Fibroblast of lung (primary cell): Measurements from ENCODE around the gene CEP120. TPM values are rescaled to one million over a fixed set of nuclear protein-coding genes. Genes with fewer than 3 reads are reported as not detected.

Experiments
- DNase-seq, 2 donors: peaks; one replicate each; pipeline versions ENCODE4 v3.0.0 to v3.0.0-alpha.2; 2010; ENCODE audit warnings: low read depth in 2 of 2
- H2AFZ ChIP-seq: 2 replicates; pipeline ENCODE4 v1.5.1; 2012; ENCODE audit warnings: low read length, control low read depth, inconsistent platforms
- H3K27ac ChIP-seq: 2 replicates; pipeline ENCODE4 v1.5.1; 2011; ENCODE audit warnings: low read length, control low read depth; ENCODE audit not compliant: insufficient read depth
- H3K27me3 ChIP-seq: 2 replicates; pipeline ENCODE4 v1.5.1; 2011; ENCODE audit warnings: mild to moderate bottlenecking, low read length; ENCODE audit not compliant: control insufficient read depth, insufficient read depth
- H3K36me3 ChIP-seq: 2 replicates; pipeline ENCODE4 v1.5.1; 2011; ENCODE audit warnings: low read length; ENCODE audit not compliant: control insufficient read depth, insufficient read depth
- H3K4me1 ChIP-seq: 2 replicates; pipeline ENCODE4 v1.5.1; 2011; ENCODE audit warnings: low read length; ENCODE audit not compliant: control insufficient read depth, insufficient read depth; ENCODE audit errors: extremely low read depth
- H3K4me2 ChIP-seq: 2 replicates; pipeline ENCODE4 v1.5.1; 2011; ENCODE audit warnings: low read length, control low read depth; ENCODE audit not compliant: insufficient read depth; ENCODE audit errors: extremely low read depth
- H3K4me3 ChIP-seq, 4 experiments: fragments of 200-600 bp in 1 of 4; sonication (generic) in 1 of 4; replicated peaks in 1 of 4; 2 replicates each; pipeline ENCODE4 v1.5.1; 2011 to 2016; ENCODE audit warnings: low read length in 4 of 4, low read depth in 3 of 4, mild to moderate bottlenecking in 3 of 4, control low read depth in 2 of 4, inconsistent platforms in 1 of 4, mixed read lengths in 1 of 4; ENCODE audit not compliant: insufficient read depth in 1 of 4; ENCODE audit errors: control extremely low read depth in 1 of 4
- H3K79me2 ChIP-seq: 2 replicates; pipeline ENCODE4 v1.5.1; 2012; ENCODE audit warnings: mild to moderate bottlenecking, low read length, inconsistent platforms; ENCODE audit not compliant: control insufficient read depth, insufficient read depth
- H3K9ac ChIP-seq: 2 replicates; pipeline ENCODE4 v1.5.1; 2011; ENCODE audit warnings: mild to moderate bottlenecking, low read length, control low read depth; ENCODE audit not compliant: insufficient read depth
- H3K9me3 ChIP-seq: 2 replicates; pipeline ENCODE4 v1.5.1; 2012; ENCODE audit warnings: low read depth, low read length; ENCODE audit not compliant: control insufficient read depth, insufficient read depth
- H4K20me1 ChIP-seq: 2 replicates; pipeline ENCODE4 v1.5.1; 2011; ENCODE audit warnings: low read length; ENCODE audit not compliant: control insufficient read depth, insufficient read depth; ENCODE audit errors: extremely low read depth
- EZH2 ChIP-seq: IDR thresholded peaks from 2 replicates; pipeline ENCODE4 v1.5.1; 2012; ENCODE audit warnings: low read length, control low read depth, mild to moderate bottlenecking; ENCODE audit errors: missing control alignments
- polyA plus RNA-seq, 2 donors: library from polyadenylated mRNA; depleted of rRNA in 1 of 2; stranded (reverse) in 1 of 2; unstranded in 1 of 2; fragments of >200 nt; gene quantifications; 2 replicates each; pipeline ENCODE4 v1.2.1, GENCODE V29; 2011 to 2012; ENCODE audit warnings: missing spikeins in 1 of 2
- total RNA-seq: library from RNA; depleted of rRNA; stranded (reverse); fragments of >200 nt; gene quantifications from 2 replicates; pipeline ENCODE4 v1.2.1, GENCODE V29; 2014
- TF ChIP-seq, protein P1 (sequence below), 2 donors: IDR thresholded peaks in 1 of 2; conservative IDR thresholded peaks in 1 of 2; 1 replicate in 1 of 2; 2 replicates in 1 of 2; pipeline ENCODE4 v1.5.1; 2011 to 2012; ENCODE audit warnings: low read length in 2 of 2, control low read depth in 1 of 2, inconsistent platforms in 1 of 2, low read depth in 1 of 2, mild to moderate bottlenecking in 1 of 2

CEP120 gene
- total and polyA plus RNA-seq, 2 donors (not counting 1 experiment from before 2014, with no cell fraction given) = 14.8 to 22.3 TPM

DNA sequence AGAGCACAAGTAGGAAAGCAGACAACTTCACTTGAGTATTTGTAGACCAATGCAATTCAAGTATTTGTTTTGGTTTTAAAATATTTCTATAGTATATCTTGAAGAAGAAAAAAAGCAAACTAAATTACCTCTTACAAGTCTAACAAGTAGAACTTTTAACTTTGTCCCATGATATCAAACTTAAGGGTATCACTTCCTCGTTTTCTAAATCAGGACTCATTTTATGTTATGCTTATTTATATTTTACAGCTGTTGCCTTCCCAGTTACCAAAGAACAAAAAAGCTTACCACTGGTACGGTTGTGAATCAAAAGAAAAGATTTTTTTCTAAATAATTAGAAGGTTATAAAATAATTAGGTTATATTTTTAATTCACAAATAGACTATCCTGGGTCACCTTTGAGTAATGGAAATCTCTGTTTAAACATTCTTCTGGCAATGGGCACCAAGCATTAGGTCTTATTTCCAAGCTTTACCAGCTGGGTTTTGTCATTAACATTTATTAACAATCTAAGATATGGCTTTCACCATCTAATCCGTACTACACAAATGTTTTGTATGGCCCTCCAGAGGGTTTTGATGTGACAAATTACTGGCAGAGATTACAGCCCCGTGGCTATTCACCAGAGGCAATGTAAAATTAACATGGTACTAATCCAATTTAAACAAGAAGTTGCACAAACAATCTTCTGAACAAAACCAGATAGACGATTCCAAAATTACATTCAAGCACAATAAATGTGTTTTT, 63.6 kb downstream of the CEP120 start:
- no peaks in the 10 kb centered on the region for H3K4me1 ChIP-seq
- no peak overlapping the region for H3K4me2 ChIP-seq
- no peak overlapping the region for H2AFZ ChIP-seq
- H3K9ac ChIP-seq = no peak overlapping the region
- H3K27me3 ChIP-seq = no peaks in the 10 kb centered on the region
- TF ChIP-seq EZH2 = no peak
- TF ChIP-seq, protein P1, sequence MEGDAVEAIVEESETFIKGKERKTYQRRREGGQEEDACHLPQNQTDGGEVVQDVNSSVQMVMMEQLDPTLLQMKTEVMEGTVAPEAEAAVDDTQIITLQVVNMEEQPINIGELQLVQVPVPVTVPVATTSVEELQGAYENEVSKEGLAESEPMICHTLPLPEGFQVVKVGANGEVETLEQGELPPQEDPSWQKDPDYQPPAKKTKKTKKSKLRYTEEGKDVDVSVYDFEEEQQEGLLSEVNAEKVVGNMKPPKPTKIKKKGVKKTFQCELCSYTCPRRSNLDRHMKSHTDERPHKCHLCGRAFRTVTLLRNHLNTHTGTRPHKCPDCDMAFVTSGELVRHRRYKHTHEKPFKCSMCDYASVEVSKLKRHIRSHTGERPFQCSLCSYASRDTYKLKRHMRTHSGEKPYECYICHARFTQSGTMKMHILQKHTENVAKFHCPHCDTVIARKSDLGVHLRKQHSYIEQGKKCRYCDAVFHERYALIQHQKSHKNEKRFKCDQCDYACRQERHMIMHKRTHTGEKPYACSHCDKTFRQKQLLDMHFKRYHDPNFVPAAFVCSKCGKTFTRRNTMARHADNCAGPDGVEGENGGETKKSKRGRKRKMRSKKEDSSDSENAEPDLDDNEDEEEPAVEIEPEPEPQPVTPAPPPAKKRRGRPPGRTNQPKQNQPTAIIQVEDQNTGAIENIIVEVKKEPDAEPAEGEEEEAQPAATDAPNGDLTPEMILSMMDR (conservative IDR thresholded peaks at IDR 0.05 in 1 of 2, IDR thresholded peaks at IDR 0.05 in 1 of 2; ENCODE audit: low read depth in 1 of 2, low read length in 2 of 2) = no peak
- no peaks in the 10 kb centered on the region for H4K20me1 ChIP-seq
- no peaks in the 10 kb centered on the region for H3K79me2 ChIP-seq
- DNase-seq = peak in 1 of 2 donors; percentile 80
- H3K36me3 ChIP-seq = no peaks in the 10 kb centered on the region
- H3K27ac ChIP-seq = no peak overlapping the region
- no peaks in the 10 kb centered on the region for H3K9me3 ChIP-seq
- H3K4me3 ChIP-seq = no peak overlapping the region

DNA sequence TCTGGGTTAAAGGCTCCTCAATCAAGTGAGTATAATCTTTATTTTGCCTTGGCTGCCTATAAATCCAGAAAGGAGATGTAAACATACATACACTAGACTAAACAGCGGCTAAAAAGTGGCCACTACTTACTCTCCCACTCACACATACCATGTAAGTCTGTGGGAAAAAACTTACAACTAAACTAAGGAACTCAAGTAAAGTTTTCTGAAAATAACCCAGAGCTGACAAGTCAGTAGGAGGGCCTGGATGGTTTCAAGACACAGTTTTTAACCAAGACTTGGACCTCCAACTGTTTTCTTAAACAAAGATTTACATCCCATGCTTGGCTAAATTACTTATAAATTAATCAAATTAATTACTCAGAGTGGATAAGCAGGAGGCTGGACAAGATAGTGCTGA, 64.5 kb downstream of the CEP120 start:
- Histone ChIP-seq H3K4me1 (no peaks in the 10 kb centered on the region), H3K4me3 (no peak overlapping the region), H3K9ac (no peak overlapping the region), H3K9me3 (no peaks in the 10 kb centered on the region), H3K36me3 (no peaks in the 10 kb centered on the region), H3K27me3 (no peaks in the 10 kb centered on the region), H4K20me1 (no peaks in the 10 kb centered on the region), H3K4me2 (no peak overlapping the region), H2AFZ (no peak overlapping the region), H3K27ac (no peak overlapping the region), H3K79me2 (no peaks in the 10 kb centered on the region)
- TF ChIP-seq, protein P1 (conservative IDR thresholded peaks at IDR 0.05 in 1 of 2, IDR thresholded peaks at IDR 0.05 in 1 of 2; ENCODE audit: low read depth in 1 of 2, low read length in 2 of 2) = no peak
- TF ChIP-seq EZH2 = no peak
- peak in 1 of 2 donors; percentile 62 for DNase-seq

DNA sequence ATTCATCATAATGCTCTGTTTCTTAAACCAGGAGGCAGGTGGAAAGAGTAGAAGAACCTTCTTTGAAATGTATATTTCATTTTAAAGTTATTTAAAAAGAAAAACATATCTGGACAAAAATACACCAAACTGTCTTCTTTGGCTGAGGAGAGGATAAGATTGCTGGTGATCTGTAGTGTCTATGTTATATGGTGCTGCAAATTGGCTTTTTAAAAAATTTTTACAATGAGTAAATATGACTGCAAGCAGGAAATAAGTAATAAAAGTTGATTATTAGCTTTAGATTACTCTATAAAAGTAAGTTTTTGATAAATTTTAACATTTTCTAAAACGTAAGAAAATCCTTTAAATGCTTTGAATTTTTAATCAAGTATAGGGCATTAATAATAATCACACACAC, 64.9 kb downstream of the CEP120 start:
- Histone ChIP-seq H2AFZ (no peak overlapping the region), H3K4me1 (no peaks in the 10 kb centered on the region), H3K27me3 (no peaks in the 10 kb centered on the region), H4K20me1 (no peaks in the 10 kb centered on the region), H3K9me3 (no peaks in the 10 kb centered on the region), H3K4me2 (no peak overlapping the region), H3K79me2 (no peaks in the 10 kb centered on the region), H3K9ac (no peak overlapping the region), H3K27ac (no peak overlapping the region), H3K36me3 (no peaks in the 10 kb centered on the region), H3K4me3 (no peak overlapping the region)
- TF ChIP-seq EZH2 = no peak
- TF ChIP-seq, protein P1 (conservative IDR thresholded peaks at IDR 0.05 in 1 of 2, IDR thresholded peaks at IDR 0.05 in 1 of 2; ENCODE audit: low read depth in 1 of 2, low read length in 2 of 2) = no peak
- no peak for DNase-seq
